A549 (cell line): ENCODE measurements around the gene KCTD12.

Experiments used
- BHLHE40 ChIP-seq: IDR thresholded peaks from 2 replicates; pipeline ENCODE4 v1.6.1; 2012; ENCODE audit warnings: low read depth, low read length, inconsistent platforms
- CEBPB ChIP-seq, 2 experiments: fragments of >200 bp in 1 of 2; sonication (Bioruptor Twin) in 1 of 2; formaldehyde crosslinking in 1 of 2; IDR thresholded peaks; 2 replicates each; pipeline ENCODE4 v1.6.1; 2012 to 2016
- JUN ChIP-seq, 2 experiments: fragments of >200 bp; sonication (Bioruptor Twin); formaldehyde crosslinking; IDR thresholded peaks; 2 replicates in 1 of 2; 3 replicates in 1 of 2; pipeline ENCODE4 v1.6.1; 2016 to 2017
- KDM1A ChIP-seq: fragments of 200-600 bp; sonication (generic); IDR thresholded peaks from 2 replicates; pipeline ENCODE4 v1.6.1; 2016; ENCODE audit warnings: low read depth, mild to moderate bottlenecking
- MYC ChIP-seq: IDR thresholded peaks from 2 replicates; pipeline ENCODE4 v1.6.1; 2012; ENCODE audit warnings: mild to moderate bottlenecking, inconsistent platforms, low read length, improper control_type of control experiment, borderline replicate concordance
- POLR2A ChIP-seq: IDR thresholded peaks from 2 replicates; pipeline ENCODE4 v1.6.1; 2012; ENCODE audit warnings: mild to moderate bottlenecking, low read length
- RAD21 ChIP-seq, 2 experiments: fragments of >200 bp in 1 of 2; sonication (Bioruptor Twin) in 1 of 2; formaldehyde crosslinking in 1 of 2; IDR thresholded peaks in 1 of 2; conservative IDR thresholded peaks in 1 of 2; 2 replicates in 1 of 2; 3 replicates in 1 of 2; pipeline ENCODE4 v1.6.1; 2012 to 2018; ENCODE audit warnings: inconsistent platforms in 1 of 2
- RCOR1 ChIP-seq: fragments of 150-350 bp; IDR thresholded peaks from 2 replicates; pipeline ENCODE4 v1.6.1; 2014; ENCODE audit warnings: antibody characterized with exemption, low read length, low read depth
- RNF2 ChIP-seq: fragments of 200-600 bp; sonication (generic); IDR thresholded peaks from 2 replicates; pipeline ENCODE4 v1.6.1; 2016; ENCODE audit warnings: low read depth, mild to moderate bottlenecking, antibody characterized with exemption, moderate library complexity, borderline replicate concordance
- SMC3 ChIP-seq: fragments of >200 bp; sonication (Bioruptor Twin); formaldehyde crosslinking; IDR thresholded peaks from 3 replicates; pipeline ENCODE4 v1.6.1; 2018; ENCODE audit warnings: inconsistent platforms
- ZC3H11A ChIP-seq: fragments of 450-650 bp; IDR thresholded peaks from 2 replicates; pipeline ENCODE4 v1.6.1; 2014; ENCODE audit warnings: antibody characterized with exemption, mild to moderate bottlenecking
- TF ChIP-seq, protein P1 (sequence below): fragments of >200 bp; sonication (Bioruptor Twin); formaldehyde crosslinking; IDR thresholded peaks from 3 replicates; pipeline ENCODE4 v1.5.1; 2016
- TF ChIP-seq, protein P2 (sequence below): fragments of 200-600 bp; sonication (generic); IDR thresholded peaks from 2 replicates; pipeline ENCODE4 v1.6.1; 2016; ENCODE audit warnings: antibody characterized with exemption, mild to moderate bottlenecking, moderate library complexity

DNA sequence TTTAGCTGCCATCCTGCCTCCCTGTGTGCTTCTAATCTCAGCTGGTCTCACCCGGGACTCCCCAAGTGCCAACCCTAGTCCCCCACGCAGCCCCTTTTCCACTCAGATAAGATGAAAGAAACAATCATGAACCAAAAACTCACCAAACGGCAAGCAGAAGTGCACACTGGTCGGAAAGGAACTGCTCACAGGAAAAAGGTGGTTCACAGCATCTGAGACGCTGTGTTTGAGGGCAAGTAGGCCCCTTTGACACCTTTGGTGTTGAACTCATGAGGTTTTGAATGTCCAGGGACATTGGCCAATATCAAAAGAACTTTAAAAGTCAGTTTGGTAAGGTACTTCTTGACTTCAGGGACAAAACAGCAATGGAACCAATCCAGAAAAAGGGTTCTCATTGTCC, 41.8 kb upstream of the KCTD12 start:
- TF ChIP-seq, protein P1, sequence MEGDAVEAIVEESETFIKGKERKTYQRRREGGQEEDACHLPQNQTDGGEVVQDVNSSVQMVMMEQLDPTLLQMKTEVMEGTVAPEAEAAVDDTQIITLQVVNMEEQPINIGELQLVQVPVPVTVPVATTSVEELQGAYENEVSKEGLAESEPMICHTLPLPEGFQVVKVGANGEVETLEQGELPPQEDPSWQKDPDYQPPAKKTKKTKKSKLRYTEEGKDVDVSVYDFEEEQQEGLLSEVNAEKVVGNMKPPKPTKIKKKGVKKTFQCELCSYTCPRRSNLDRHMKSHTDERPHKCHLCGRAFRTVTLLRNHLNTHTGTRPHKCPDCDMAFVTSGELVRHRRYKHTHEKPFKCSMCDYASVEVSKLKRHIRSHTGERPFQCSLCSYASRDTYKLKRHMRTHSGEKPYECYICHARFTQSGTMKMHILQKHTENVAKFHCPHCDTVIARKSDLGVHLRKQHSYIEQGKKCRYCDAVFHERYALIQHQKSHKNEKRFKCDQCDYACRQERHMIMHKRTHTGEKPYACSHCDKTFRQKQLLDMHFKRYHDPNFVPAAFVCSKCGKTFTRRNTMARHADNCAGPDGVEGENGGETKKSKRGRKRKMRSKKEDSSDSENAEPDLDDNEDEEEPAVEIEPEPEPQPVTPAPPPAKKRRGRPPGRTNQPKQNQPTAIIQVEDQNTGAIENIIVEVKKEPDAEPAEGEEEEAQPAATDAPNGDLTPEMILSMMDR: no peak
- TF ChIP-seq RNF2: no peak
- no peak for TF ChIP-seq RCOR1
- TF ChIP-seq POLR2A: no peak
- no peak for TF ChIP-seq ZC3H11A
- no peak for TF ChIP-seq KDM1A
- TF ChIP-seq MYC: no peak
- TF ChIP-seq RAD21 (conservative IDR thresholded peaks at IDR 0.05 in 1 of 2, IDR thresholded peaks at IDR 0.05 in 1 of 2): no peak
- TF ChIP-seq BHLHE40: no peak
- TF ChIP-seq, protein P2, sequence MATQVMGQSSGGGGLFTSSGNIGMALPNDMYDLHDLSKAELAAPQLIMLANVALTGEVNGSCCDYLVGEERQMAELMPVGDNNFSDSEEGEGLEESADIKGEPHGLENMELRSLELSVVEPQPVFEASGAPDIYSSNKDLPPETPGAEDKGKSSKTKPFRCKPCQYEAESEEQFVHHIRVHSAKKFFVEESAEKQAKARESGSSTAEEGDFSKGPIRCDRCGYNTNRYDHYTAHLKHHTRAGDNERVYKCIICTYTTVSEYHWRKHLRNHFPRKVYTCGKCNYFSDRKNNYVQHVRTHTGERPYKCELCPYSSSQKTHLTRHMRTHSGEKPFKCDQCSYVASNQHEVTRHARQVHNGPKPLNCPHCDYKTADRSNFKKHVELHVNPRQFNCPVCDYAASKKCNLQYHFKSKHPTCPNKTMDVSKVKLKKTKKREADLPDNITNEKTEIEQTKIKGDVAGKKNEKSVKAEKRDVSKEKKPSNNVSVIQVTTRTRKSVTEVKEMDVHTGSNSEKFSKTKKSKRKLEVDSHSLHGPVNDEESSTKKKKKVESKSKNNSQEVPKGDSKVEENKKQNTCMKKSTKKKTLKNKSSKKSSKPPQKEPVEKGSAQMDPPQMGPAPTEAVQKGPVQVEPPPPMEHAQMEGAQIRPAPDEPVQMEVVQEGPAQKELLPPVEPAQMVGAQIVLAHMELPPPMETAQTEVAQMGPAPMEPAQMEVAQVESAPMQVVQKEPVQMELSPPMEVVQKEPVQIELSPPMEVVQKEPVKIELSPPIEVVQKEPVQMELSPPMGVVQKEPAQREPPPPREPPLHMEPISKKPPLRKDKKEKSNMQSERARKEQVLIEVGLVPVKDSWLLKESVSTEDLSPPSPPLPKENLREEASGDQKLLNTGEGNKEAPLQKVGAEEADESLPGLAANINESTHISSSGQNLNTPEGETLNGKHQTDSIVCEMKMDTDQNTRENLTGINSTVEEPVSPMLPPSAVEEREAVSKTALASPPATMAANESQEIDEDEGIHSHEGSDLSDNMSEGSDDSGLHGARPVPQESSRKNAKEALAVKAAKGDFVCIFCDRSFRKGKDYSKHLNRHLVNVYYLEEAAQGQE: no peak
- no peak for TF ChIP-seq CEBPB (IDR thresholded peaks at IDR 0.05)
- no peak for TF ChIP-seq SMC3
- TF ChIP-seq JUN (IDR thresholded peaks at IDR 0.05): no peak
